ENCODE results near the gene JOSD1. TPM values are rescaled to one million over a fixed set of nuclear protein-coding genes. Genes with fewer than 3 reads are reported as not detected.

The JOSD1 gene
- total RNA-seq, 1 experiment from 2014 or later = 19.2 TPM

DNA sequence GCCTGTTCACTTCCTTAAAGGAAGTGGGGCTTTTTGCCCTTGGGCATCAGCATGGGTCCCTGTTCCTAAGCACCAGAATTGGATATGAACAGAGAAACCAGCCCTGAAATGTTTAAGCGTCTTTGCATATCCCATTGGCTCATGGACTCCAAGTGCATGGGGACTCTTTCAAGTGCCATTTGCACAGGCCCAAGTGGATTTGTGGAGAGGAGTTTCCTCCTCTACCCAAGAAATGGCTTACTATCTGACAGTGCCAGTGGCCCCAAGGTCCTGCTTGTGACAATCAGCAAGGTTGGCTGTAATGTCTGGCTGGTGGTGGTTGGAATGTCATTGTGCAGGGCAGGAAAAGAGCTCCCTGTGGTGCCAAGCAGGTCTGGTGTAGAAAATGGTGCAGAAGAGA is 15.0 kb downstream of the JOSD1 start:
- Mint-ChIP-seq H3K36me3 (ENCODE audit: insufficient read depth in 1 of 3, low read depth in 3 of 3) (peaks cover 37 to 87% (median 72%) of the 10 kb centered on the region in 3 experiments), H3K4me3 (no peak overlapping the region)

More for the DNA sequence above, 15.0 kb downstream of the JOSD1 start:
- WGBS (ENCODE audit: extremely low coverage, insufficient read length, low lambda C conversion rate) = no CpG with 5 or more reads among the region's 1 CpG
- Histone ChIP-seq H4K5ac (ENCODE audit: insufficient read length, low read depth, low read length) (no peak overlapping the region), H3K14ac (ENCODE audit: insufficient read depth, low read length) (no peak overlapping the region), H3K9ac (ENCODE audit: extremely low read depth, insufficient read length, low read length) (no peak overlapping the region), H2BK5ac (ENCODE audit: insufficient read length, low read length) (no peak overlapping the region), H4K91ac (ENCODE audit: insufficient read length, low read depth, low read length) (no peak overlapping the region), H3K4me2 (ENCODE audit: insufficient read depth, insufficient read length, low read length) (no peak overlapping the region), H3K4me1 (ENCODE audit: insufficient read depth, low read length) (no peaks in the 10 kb centered on the region), H2BK12ac (ENCODE audit: insufficient read length, low read depth, low read length) (no peak overlapping the region), H3K79me2 (ENCODE audit: insufficient read depth, low read length) (peaks cover 2% of the 10 kb centered on the region; the same call in 1 of the 2 replicates), H2BK15ac (ENCODE audit: low read depth, low read length) (no peak overlapping the region), H3K4ac (ENCODE audit: low read depth, low read length) (no peak overlapping the region), H2BK20ac (ENCODE audit: low read depth, low read length, poor library complexity, severe bottlenecking) (no peak overlapping the region), H3K23me2 (ENCODE audit: insufficient read length, low read depth, low read length, poor library complexity, severe bottlenecking) (peaks cover 5% of the 10 kb centered on the region), H3K23ac (ENCODE audit: insufficient read length, low read depth, low read length) (no peak overlapping the region), H4K8ac (replicated peaks; ENCODE audit: insufficient read length, low read depth, low read length) (no peak overlapping the region), H3T11ph (ENCODE audit: low read length) (no peak overlapping the region), H3K56ac (ENCODE audit: insufficient read length, low read depth, low read length) (no peak overlapping the region), H3K27me3 (ENCODE audit: insufficient read depth, low read length) (no peaks in the 10 kb centered on the region), H3K79me1 (ENCODE audit: insufficient read depth, low read depth, low read length, poor library complexity, severe bottlenecking) (peaks cover 2% of the 10 kb centered on the region), H2AFZ (ENCODE audit: low read length) (no peak overlapping the region), H3K9me3 (ENCODE audit: control insufficient read depth, low read depth, low read length) (peaks cover 5% of the 10 kb centered on the region), H3K27ac (ENCODE audit: insufficient read length, low read depth, low read length) (no peak overlapping the region), H2BK120ac (ENCODE audit: low read depth, low read length, poor library complexity, severe bottlenecking) (no peak overlapping the region), H3K18ac (ENCODE audit: insufficient read length, low read depth, low read length) (no peak overlapping the region), H4K20me1 (ENCODE audit: control insufficient read depth, insufficient read depth, insufficient read length) (no peaks in the 10 kb centered on the region), H2AK5ac (ENCODE audit: insufficient read length, low read length) (no peak overlapping the region)
- H3K4me1 Mint-ChIP-seq = peaks cover 10 to 14% of the 10 kb centered on the region in 2 experiments
- TF ChIP-seq, protein P1, sequence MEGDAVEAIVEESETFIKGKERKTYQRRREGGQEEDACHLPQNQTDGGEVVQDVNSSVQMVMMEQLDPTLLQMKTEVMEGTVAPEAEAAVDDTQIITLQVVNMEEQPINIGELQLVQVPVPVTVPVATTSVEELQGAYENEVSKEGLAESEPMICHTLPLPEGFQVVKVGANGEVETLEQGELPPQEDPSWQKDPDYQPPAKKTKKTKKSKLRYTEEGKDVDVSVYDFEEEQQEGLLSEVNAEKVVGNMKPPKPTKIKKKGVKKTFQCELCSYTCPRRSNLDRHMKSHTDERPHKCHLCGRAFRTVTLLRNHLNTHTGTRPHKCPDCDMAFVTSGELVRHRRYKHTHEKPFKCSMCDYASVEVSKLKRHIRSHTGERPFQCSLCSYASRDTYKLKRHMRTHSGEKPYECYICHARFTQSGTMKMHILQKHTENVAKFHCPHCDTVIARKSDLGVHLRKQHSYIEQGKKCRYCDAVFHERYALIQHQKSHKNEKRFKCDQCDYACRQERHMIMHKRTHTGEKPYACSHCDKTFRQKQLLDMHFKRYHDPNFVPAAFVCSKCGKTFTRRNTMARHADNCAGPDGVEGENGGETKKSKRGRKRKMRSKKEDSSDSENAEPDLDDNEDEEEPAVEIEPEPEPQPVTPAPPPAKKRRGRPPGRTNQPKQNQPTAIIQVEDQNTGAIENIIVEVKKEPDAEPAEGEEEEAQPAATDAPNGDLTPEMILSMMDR (conservative IDR thresholded peaks at IDR 0.05) = no peak
- H3K27me3 Mint-ChIP-seq (ENCODE audit: low read depth) = no peaks in the 10 kb centered on the region
- peaks cover 21 to 22% of the 10 kb centered on the region in 2 experiments for H3K9me3 Mint-ChIP-seq
- H3K27ac Mint-ChIP-seq = no peak overlapping the region
- DNase-seq = no peak
